Activated CD8-positive, alpha-beta memory T cell treated with anti-CD3 and anti-CD28 coated beads for 48 hours (primary cell): ENCODE data around the gene KCNG1.

Source experiments
- DNase-seq, 3 experiments: peaks; one replicate each; pipeline ENCODE4 v3.0.0-alpha.2; 2020; ENCODE audit warnings: low read depth in 2 of 3, low spot score in 2 of 3

Gene KCNG1

DNA sequence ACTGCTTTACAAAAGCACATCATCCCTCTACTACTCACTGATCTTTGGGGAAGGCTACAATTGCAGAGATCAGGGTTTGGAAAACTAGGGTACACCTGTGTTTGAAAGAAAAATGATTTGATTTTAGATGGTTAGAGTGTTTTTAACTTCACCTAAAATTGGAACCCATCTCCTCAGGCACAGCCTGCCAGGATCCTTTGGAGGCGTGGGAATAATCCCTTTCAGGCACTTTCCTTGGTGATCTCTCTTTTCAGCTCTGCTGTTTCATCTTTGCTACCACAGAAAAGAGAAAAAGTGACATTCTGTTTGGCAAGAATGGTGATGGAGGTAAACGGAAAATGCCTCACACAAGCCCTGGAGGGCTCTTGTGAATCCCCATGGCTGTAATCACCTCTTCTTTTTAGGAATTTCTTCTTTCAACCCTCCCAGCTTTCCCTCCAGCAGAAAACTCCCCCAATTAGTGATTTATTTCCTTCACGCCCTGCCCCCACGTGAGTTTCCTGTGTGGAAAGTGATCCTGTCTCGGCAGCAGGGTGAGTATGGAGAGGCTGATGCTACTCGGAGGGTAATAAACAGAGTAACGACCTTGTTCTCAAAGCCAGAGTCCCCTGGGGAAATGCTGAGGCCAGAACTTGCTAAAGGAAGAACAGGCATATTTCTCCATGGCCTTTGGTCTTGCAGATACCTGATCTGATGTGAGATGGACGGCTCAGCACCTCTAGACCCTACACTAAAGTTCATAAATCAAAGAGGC, 9.2 kb downstream of the KCNG1 start:
- DNase-seq: no peak

DNA sequence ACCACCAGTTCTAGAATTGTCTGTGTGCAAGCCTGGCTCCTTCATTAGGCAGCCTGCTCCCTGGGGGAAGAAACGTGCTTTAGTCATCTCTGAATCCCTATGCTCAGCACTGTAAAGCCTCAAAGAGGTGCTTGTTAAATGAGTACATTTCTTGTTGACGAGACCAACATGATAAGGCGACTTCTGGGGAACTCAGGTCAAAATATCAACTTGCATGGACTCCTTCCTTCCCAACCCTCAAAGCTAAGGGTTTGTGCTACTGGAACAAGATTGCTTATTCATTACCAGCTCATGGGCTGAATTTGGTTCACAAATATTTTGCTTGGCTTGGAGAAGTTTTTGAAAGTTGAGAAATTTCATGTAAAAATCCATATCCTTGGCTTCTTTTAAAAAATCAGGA, 10.6 kb downstream of the KCNG1 start:
- no peak for DNase-seq

DNA sequence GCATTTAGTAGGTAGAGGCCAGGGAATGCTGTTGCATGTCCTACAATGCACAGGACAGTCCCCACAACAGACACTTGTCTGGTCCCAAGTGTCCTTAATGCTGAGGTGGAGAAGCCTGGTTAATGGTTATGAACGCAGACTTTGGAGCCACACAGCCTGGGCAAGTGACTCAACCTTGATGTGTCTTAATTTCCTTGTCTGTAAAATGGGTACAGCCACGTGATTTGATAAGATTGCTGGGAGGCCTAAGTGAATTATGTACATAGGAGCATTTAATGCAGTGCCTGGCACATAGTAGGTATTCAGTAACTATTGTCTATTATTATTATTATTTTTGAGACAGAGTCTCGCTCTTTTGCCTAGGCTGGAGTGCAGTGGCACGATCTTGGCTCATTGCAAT, 11.4 kb downstream of the KCNG1 start:
- DNase-seq: no peak

DNA sequence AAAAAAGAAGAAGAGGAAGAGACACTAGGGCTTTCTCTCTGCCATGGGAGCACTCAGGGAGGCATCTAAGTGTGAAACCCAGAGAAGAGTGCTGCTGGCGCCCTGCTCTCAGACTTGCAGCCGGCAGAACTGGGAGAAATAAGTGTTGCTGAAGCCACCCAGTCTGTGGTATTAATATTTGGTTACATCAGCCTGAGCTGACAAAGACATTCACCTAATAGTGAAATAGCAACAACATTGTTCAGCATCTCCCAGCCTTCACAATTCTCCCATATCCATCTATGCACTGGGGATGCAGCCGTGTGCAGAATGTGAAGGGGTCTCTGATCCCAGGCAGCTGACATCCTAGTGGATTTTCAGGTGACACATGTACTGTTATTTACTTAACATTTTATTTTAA, 12.0 kb downstream of the KCNG1 start:
- DNase-seq: no peak

DNA sequence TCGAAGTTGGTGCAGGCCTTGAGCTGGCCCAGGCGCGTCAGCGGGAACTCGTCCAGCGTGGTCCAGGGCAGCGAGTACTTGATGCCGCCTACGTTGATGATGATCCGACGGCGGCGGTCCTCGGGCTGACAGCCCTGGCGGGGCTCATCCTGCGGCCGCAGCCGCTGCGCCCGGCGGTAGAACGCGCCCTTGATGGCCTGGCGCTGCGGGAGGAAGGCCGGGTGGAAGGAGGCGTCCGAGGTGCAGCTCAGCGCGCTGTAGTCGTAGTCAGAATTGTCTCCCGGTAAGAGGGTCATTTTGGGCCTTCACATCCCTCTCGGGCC, 12.9 kb downstream of the KCNG1 start:
- DNase-seq: no peak

DNA sequence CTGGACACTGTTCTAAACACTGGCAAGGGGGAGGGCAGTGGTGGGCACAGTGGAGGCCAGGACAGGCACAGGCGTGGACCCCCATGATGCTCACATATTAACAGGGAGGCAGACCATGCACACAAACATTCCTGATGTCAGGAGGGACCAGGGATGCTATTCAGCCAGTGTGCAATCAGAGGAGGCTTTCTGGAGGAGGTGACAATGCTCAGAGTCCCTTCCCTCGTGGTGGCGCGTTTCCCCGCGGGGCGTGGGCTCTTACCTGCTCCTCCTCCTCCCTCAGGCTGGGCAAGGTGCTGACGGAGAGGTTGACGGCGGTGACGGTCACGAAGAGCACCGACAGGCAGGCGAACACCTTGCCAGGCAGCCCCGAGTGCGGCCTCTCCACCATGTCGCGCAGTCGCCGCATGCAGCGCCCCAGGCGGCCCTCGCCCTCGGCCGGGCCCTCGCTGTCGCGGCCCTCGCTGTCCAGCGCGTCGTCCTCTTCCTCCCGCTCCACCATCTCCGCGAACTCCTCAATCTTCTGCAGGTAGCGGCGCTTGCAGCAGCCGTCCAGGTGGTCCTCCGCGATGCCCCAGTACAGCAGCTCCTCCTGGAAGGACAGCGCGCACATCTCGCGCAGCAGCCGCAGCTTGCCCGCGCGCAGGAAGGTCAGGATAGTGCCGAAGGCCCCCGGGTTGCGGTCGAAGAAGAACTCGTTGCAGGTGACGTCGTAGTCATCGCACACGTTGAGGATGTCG, 13.4 kb downstream of the KCNG1 start:
- no peak for DNase-seq

DNA sequence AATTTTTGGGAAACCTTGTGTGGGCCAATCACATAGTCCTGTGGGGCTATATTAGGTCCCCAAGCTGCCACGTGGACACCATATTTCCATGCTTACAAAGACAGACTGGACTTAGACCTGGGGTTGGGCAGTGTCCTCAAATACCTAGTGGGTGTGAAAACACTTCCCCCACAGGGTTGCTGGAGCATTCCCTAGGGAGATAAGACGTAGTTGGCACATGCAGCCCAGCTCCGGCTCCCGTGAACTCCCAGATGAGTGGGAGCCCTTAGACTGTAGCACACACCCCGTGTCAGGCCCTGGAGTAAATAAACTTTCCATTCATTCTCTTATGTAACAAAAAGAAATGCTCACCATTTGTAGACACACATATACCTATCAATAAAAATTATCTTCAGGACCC, 14.2 kb downstream of the KCNG1 start:
- DNase-seq: no peak

DNA sequence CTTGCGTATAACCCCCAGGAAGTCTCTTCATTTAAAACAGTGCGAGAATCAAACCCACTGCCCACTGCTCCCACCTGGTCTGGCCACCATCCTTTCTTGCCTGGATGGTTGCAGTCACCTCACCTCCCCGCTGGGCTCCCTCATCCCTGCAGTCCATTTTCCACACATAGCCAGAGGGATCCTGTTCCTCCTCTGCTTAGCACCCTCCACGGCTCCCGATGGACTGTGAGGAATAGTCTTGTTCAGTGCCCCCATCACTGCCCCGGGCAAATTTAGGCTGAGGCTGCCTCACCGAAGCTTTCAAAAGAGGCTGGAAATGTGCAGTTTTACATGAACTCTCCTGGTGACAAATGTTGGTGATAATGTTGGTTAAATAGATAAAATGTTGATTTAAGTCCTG, 17.7 kb downstream of the KCNG1 start:
- no peak for DNase-seq

DNA sequence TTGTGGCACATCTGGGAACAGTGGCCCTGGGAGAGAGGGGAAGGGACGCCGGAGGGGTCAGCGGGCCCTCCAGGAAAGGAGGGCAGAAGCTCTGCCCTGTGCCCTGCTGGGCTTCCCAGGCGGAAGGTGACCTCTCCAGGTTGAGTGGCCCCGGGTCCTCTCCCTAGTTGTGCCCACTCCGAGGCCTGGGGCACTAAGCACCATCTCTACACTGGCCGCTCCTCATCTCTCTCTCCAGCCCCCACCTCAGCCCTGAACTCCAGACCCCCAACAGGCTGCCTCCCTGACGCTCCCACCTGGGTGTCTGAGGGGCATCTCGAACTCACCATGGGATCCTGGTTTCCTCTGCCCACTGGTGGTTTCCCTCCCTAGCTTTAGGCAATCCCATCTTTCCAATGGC, 18.1 kb downstream of the KCNG1 start:
- DNase-seq: no peak

DNA sequence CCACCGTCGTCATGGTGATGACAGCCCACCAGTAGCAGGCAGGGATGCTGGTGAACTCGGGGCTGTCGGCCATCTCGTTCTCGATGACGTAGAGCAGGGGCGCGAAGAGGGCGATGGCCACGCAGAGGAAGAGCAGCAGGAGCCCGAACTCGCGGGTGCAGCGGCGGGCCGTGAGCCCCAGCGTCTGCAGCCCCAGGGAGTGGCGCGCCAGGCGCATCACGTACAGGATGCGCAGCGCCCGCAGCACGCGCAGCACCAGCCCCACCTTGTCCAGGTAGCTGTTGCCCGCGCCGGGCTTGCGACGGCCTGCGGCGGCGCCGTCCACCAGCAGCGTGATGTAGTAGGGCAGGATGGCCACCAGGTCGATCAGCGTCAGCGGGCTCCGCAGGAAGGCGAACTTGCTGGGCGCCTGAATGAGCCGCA, 18.6 kb downstream of the KCNG1 start:
- no peak for DNase-seq

DNA sequence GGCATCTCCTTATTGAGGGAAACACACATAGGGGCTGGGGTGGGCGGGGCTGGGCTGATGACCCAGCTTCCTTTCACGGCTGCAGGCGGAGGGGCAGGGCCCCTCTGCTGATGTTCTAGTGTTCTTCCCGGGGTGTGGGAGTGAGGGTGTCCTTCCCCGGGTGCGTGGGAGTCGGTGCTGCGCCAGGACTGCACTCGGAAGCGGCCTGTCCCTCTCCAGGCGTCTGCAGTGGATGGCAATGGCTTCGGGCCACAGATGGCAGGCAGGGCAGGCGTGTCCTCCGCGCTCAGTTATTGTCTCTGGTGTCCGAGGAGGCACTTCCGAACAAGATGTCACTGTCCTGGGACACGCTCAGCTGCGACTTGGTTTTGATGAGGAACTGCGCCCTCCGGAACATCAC, 19.2 kb downstream of the KCNG1 start:
- DNase-seq: no peak

DNA sequence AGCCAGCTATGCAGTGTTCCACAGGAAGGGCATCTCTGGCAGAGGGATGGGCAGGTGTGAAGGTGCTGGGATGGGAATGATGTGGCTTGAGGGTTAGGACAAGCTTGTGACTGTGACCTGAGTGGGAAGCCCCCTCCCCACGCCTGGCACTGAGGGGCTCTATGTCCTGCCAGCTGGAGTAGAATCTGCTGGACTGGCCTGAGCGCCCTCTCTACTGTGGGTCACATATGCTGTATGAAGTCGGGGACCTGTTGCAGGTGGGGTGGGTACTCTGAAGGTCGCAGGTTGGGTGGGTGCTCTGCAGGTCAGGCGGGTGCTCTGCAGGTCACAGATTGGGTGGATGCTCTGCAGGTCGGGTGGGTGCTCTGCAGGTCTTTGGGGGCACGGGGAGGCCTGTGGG, 20.3 kb downstream of the KCNG1 start:
- DNase-seq: no peak

DNA sequence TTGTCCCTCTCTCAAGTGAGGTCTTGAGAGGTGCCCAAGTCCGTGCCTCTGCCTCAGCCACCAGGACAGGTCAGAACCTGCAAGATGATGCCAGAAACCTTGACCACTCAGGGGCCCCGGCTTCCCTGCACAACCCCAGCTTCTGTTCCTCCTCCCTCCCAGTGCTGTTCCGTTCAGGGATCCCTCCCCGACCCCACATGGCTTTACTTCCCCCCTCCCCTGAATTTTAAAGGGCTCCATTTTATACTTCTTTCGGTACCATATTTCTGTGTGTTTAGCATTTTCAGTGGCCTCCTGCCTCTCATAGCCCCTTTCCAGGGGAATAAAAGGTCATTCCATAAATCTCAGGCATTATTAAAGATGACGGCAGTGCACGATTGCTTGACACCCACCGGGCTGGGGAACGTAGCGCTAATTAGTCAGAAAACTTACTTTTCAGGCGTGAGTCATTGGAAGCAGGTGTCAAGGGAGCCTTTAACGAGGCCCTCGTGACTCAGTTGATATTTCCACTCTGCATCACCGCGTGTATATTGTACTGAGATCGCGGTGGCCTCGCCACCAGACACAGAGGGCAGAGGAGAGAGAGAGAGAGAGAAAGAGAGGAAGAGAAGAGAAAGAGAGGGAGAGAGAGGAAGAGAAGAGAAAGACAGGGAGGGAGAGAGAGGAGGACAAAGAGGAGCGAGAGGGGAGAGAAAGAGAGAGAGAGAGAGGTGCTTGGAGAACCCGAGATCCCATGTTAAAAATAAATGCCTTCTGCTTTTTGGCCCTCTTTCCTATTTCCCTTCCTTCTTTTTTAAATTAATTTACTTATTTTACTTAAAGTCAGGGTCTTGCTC, 21.3 kb downstream of the KCNG1 start:
- no peak for DNase-seq

DNA sequence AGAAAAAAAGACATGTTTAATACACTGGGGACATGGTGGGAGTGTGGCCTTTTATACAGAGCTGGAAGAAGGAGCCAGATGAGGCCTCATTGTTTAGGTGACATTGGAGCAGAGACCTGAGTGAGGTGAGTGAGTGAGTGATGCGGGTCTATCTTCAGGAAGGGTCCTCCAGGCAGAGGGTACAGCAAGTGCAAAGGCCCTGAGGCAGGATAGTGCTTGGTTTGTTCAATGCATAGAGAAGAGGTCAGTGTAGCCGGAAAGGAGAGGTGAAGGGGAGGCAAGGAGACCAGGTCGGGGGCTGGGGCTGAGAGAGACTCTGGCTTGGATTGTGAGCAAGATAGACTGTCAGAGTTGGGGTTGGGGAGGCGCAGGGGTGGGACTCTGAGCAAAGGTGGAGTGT, 23.6 kb downstream of the KCNG1 start:
- no peak for DNase-seq

DNA sequence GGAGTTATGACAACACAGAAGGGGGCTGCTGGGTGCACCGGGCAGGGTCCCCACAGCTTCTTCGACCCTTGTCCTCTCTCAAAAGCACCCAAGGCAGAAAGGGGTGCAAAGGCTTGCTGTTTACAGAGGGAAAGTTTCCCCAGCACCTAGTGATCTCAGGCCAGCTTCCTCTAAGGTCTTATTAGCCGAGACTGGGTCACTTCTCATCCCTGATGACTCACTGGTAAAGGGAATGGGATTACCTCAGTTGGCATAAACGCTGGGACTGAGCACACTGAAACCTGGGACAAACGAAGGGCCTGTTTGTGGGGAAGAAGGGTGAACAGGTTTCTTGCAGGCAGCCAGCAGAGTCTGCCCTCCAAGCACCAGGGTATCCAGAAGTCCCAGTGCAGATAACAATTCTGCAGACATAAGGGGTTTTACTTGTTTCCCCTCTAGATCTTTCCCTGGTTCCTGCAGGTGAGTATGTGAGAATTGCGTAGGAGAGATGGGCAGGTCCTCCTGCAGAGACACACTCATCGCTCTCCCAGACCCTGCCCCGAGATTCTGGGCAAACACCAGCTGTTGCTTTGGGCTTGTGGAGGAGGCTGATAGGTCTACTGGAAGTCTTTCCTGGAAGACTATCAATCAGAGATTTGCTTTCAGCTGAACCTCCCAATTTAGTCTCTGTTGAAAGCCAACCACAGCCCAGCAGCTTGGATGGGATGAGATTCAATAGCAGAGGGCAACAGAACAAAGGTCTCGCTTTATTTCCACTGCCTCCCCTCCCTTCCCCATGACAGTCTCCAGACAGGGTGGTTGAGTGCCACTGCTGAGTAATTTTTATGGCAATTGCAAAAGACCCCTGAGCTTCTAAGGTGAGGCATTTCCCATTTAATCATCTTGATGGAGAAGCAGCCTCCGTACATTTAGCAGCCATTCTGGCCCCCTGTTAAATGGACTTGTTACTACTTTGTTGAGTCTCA, 25.7 kb downstream of the KCNG1 start:
- DNase-seq: no peak

DNA sequence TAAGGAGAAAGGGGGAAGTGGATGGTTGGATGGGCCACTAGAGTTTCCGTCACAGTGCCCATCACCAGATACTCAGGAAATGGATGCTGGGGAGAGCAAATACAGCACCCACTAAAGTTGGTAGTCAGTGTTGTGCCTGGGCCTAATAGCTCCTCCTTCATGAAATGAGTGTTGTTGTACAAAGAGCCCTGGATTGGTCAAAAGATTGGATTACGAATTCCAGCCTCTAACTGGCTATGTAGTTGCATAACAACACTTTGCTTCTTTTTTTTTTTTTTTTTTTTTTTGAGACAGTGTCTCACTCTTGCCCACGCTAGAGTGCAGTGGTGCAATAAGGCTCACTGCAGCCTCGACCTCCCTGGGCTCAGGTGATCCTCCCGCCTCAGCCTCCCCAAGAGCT, 27.4 kb downstream of the KCNG1 start:
- no peak for DNase-seq

DNA sequence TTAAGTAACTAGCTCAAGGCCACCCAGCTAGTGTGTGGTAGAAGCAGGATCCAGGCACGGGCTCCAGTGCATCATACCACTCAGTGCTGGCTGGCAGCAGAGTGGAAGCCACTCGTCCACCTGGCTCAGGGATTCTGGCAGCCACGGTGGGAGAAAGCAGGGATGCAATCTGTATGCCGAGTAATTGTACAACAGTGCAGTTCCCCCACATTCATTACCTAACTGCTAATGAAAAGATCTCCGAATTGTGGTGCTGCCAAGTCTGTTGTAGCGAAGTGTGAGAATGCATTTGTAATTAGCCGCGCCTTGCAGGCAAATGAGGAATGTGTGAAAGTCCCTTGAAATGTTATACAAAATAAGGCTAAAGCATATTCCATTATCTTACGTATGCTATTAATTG, 29.0 kb downstream of the KCNG1 start:
- DNase-seq: no peak

DNA sequence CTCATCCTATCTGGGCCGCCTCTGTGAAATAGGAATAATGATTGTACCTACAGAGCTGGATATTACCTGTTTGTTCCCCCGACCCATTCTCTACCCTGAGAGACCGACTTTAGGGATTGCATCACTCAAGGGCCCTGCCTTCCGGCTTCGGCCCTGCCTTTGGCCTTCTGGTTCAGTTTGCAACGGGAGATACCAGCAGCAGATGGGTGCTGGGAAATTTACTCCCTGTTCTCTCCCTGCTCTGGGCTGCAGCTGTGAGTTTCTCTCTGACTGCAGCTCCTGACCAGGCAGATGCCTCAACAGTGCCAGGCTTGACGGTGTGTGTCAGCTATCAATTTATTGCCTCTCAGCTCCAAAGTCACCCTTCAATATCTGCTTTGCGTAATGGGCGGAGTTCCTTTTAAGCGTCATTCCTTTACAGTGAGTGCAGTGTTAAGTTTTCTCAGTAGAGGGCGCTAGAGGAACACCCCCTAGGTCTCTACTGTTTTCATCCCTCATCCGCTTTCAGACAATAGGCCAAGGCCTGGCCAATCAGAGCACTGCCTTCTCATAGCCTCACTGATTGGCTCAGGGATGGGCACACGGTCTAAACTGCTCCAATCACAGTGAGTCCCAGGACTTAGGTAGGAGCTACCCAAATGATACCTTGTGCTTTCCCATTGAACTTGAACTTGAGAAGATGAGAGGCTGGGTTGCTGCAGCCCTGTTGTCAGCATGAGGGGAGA, 30.0 kb downstream of the KCNG1 start:
- peak in 1 of 3 experiments; percentile 35 for DNase-seq

DNA sequence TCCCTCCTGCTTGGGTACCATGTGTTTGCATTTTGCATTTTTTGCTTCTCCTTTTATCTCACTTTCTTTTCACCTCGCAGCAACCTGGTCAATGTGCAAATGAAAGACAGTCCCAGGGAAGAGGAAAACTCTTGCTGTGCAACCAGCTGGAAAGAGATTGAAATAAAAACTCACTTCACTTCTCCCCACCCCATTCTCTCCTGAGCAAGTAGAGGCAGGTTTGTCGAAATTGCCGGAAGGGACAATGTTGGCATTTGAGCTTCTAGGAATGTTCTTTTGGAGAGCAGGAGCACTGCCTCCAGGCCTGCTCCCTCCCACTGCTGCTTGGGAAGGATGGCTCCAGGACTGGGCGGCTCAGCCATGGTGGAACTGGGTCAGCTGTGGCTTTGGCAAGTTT, 30.6 kb downstream of the KCNG1 start:
- DNase-seq: no peak

DNA sequence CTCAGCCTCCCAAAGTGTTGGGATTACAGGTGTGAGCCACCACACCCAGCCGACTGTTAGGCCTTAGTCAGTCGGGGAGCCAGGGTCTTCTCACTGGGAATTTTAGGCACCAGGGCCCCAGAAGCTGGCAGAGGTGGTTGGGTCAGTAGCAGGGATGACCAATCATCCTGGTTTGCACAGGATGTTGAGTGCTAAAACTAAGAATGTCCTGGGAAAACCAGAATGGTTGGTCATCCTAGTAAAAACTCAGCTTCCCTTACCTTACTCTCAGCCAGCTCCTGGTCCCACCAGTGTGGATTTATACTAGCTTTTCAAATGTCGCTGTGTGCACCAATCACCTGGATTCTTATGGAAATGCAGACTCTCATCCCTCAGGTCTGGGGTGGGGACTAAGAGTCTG, 31.8 kb downstream of the KCNG1 start:
- DNase-seq: no peak
